KMS-11 (cell line): ENCODE data around the gene ZNF593.

Experiments used
- H2AFZ ChIP-seq: fragments of 200-600 bp; sonication (generic); 2 replicates; pipeline ENCODE4 v1.6.1; 2016; ENCODE audit warnings: antibody characterized with exemption, mixed run types, low read depth
- H3K27ac ChIP-seq: fragments of 200-600 bp; sonication (generic); 2 replicates; pipeline ENCODE4 v1.6.1; 2016; ENCODE audit warnings: mild to moderate bottlenecking, mixed run types
- H3K27me3 ChIP-seq: fragments of 200-600 bp; sonication (generic); 2 replicates; pipeline ENCODE4 v1.6.1; 2017; ENCODE audit warnings: mild to moderate bottlenecking, low read depth, mixed run types, moderate library complexity; ENCODE audit not compliant: insufficient read depth
- H3K36me3 ChIP-seq: fragments of 200-600 bp; sonication (generic); 2 replicates; pipeline ENCODE4 v1.6.1; 2017; ENCODE audit warnings: mild to moderate bottlenecking, mixed run types; ENCODE audit not compliant: insufficient read depth
- H3K4me1 ChIP-seq: fragments of 200-600 bp; sonication (generic); 2 replicates; pipeline ENCODE4 v1.6.1; 2016; ENCODE audit warnings: mild to moderate bottlenecking, low read depth, mixed run types; ENCODE audit not compliant: poor library complexity, severe bottlenecking
- H3K4me2 ChIP-seq: fragments of 200-600 bp; sonication (generic); 2 replicates; pipeline ENCODE4 v1.7.0; 2016; ENCODE audit warnings: mild to moderate bottlenecking, mixed run types
- H3K4me3 ChIP-seq: fragments of 200-600 bp; sonication (generic); IDR thresholded peaks from 2 replicates; pipeline ENCODE4 v1.6.1; 2017; ENCODE audit warnings: low read depth, low read length, mixed read lengths; ENCODE audit not compliant: insufficient read depth
- H3K79me2 ChIP-seq: fragments of 200-600 bp; sonication (generic); 2 replicates; pipeline ENCODE4 v1.6.1; 2016; ENCODE audit warnings: low read depth, mixed run types; ENCODE audit not compliant: insufficient read depth
- H3K9ac ChIP-seq: fragments of 200-600 bp; sonication (generic); 2 replicates; pipeline ENCODE4 v1.6.1; 2016; ENCODE audit warnings: mild to moderate bottlenecking, mixed run types
- H4K20me1 ChIP-seq: fragments of 200-600 bp; sonication (generic); 2 replicates; pipeline ENCODE4 v1.6.1; 2016; ENCODE audit warnings: mild to moderate bottlenecking, mixed run types; ENCODE audit not compliant: insufficient read depth
- CTCF ChIP-seq: fragments of 200-600 bp; sonication (generic); conservative IDR thresholded peaks from 2 replicates; pipeline ENCODE4 v1.6.1; 2017; ENCODE audit warnings: low read depth, mild to moderate bottlenecking, antibody characterized with exemption, low read length, moderate library complexity, mixed read lengths

ZNF593 gene

GRCh38 chr1:26190373-26190987, 20.8 kb downstream of the ZNF593 start, which contains the start of gene CATSPER4:
CATSPER4 (plus strand) TSS chr1:26190602; CDS start chr1:26190628, 26 bp downstream.
- Histone ChIP-seq H3K4me2 (no peak within 1 kb of the TSS), H3K9ac (no peak within 1 kb of the TSS), H3K4me3 (no peak within 1 kb of the TSS)

GRCh38 chr1:26191739-26192138, 22.0 kb downstream of the ZNF593 start:
- TF ChIP-seq CTCF = no peak
- Histone ChIP-seq H3K9ac (no peak overlapping the region), H3K4me1 (no peaks in the 10 kb centered on the region), H4K20me1 (no peaks in the 10 kb centered on the region), H3K79me2 (no peaks in the 10 kb centered on the region), H3K4me2 (no peak overlapping the region), H2AFZ (no peak overlapping the region), H3K4me3 (no peak overlapping the region), H3K27me3 (no peaks in the 10 kb centered on the region), H3K27ac (no peak overlapping the region), H3K36me3 (no peaks in the 10 kb centered on the region)

More at GRCh38 chr1:26190373-26190987, 20.8 kb downstream of the ZNF593 start, which contains the start of gene CATSPER4:
- H4K20me1 ChIP-seq = no peaks in the 10 kb centered on the region
- no peaks in the 10 kb centered on the region for H3K4me1 ChIP-seq
- H3K27me3 ChIP-seq = no peaks in the 10 kb centered on the region
- no peaks in the 10 kb centered on the region for H3K79me2 ChIP-seq
- no peak within 1 kb of the TSS for H3K27ac ChIP-seq
- H3K36me3 ChIP-seq = no peaks in the 10 kb centered on the region
- no peak for TF ChIP-seq CTCF
- H2AFZ ChIP-seq = no peak within 1 kb of the TSS

GRCh38 chr1:26195805-26196204, 26.1 kb downstream of the ZNF593 start:
- Histone ChIP-seq H3K36me3 (no peaks in the 10 kb centered on the region), H3K27me3 (no peaks in the 10 kb centered on the region), H2AFZ (no peak overlapping the region), H3K27ac (no peak overlapping the region), H3K4me1 (no peaks in the 10 kb centered on the region), H4K20me1 (no peaks in the 10 kb centered on the region), H3K9ac (no peak overlapping the region), H3K4me2 (no peak overlapping the region), H3K79me2 (no peaks in the 10 kb centered on the region), H3K4me3 (no peak overlapping the region)
- TF ChIP-seq CTCF = no peak

GRCh38 chr1:26197301-26197700, 27.6 kb downstream of the ZNF593 start:
- no peaks in the 10 kb centered on the region for H3K79me2 ChIP-seq
- no peaks in the 10 kb centered on the region for H3K27me3 ChIP-seq
- no peak overlapping the region for H3K4me2 ChIP-seq
- no peaks in the 10 kb centered on the region for H4K20me1 ChIP-seq
- H2AFZ ChIP-seq = no peak overlapping the region
- no peak for TF ChIP-seq CTCF
- H3K9ac ChIP-seq = no peak overlapping the region
- H3K4me1 ChIP-seq = no peaks in the 10 kb centered on the region
- no peak overlapping the region for H3K4me3 ChIP-seq
- H3K27ac ChIP-seq = no peak overlapping the region
- H3K36me3 ChIP-seq = no peaks in the 10 kb centered on the region
